ENCODE results near the gene PTGES3L.

PTGES3L gene

DNA sequence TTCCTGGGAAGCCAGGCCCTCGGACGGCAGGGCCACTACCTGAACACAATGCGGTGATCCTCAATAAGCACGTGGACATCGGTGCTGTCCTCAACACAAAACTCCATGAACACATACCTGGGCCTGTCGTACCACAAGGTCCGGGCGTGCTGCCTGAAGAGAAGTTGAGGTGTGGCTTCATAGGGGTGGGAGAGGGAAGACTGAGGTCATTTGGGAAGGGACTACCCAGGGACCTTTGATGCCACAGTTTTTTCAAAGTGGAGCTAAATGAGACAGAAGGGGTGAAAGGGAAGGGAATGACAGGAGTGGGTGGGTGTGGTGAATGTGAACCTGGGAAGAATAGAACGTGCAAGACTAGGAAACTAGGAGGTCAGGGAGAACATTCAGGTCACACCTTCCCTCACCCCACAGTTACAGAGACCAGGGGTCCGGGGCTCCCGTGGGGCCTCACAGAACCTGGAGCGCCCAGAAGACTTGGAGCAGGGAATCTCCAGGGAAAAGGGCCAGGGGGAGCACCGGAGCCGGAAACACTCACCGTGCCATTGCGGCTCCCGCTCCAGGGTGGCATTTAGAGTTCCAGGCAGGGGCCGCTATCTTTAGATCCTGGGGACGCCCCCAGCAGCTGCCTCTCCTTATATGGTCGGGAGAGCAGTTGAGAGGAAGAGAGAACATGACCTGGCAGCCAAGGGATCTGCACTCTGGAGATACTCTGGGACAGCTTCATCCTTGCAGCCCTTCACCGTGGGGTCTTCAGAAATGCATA, at the start of gene PTGES3L:
Gene PTGES3L, minus strand, starts transcription at position 570 of the 763 bp plus-strand sequence. Its CDS starts 27 bp downstream, at position 543.
- no peak for DNase-seq

- DNase-seq = no peak
Measured at GRCh38 chr17:43028221-43028861, 48.5 kb upstream of the PTGES3L start.

DNA sequence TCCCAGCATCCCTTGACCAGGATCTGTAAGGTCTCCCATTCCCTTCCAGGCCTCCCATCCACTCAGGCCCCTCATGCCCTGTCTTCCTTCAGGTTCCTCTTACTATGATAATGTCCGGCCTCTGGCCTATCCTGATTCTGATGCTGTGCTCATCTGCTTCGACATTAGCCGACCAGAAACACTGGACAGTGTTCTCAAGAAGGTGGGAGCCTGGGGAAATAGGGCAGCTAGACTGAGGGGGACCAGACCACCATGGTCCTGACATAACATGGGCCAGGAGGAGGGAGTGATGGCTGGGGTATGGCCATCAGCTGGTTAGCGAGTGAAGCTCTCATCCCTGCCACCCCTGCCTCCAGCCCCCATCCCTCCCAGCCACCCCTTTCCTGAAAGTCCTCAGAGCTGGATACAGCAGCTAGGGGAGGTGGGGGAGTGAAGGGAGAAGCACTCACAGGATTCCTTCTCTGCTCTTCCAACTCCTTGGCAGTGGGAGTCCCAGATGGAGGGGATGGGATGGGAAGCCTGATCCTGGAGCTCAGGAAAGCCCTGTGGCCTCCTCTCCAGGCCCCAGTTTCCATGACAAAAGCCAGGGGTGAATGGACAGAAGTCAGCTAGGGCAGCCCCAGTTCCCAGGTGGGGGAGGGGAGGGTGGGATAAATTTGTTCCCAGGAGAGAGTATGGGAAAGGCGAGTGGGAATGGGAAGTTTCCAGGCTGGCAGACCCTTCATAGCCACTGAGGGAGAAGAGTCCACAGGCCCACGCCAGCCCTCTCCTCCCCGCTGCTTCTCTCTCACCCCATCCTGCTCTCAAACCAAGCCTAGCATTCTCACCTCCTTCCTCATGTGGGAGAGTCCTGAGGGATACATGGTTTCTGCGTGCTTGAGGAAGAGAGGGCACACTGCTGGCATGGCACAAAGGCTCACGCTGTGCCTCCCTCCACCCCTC, 47.5 kb upstream of the PTGES3L start:
- no peak for DNase-seq

GRCh38 chr17:43026595-43026994, 46.7 kb upstream of the PTGES3L start:
- DNase-seq = no peak

DNA sequence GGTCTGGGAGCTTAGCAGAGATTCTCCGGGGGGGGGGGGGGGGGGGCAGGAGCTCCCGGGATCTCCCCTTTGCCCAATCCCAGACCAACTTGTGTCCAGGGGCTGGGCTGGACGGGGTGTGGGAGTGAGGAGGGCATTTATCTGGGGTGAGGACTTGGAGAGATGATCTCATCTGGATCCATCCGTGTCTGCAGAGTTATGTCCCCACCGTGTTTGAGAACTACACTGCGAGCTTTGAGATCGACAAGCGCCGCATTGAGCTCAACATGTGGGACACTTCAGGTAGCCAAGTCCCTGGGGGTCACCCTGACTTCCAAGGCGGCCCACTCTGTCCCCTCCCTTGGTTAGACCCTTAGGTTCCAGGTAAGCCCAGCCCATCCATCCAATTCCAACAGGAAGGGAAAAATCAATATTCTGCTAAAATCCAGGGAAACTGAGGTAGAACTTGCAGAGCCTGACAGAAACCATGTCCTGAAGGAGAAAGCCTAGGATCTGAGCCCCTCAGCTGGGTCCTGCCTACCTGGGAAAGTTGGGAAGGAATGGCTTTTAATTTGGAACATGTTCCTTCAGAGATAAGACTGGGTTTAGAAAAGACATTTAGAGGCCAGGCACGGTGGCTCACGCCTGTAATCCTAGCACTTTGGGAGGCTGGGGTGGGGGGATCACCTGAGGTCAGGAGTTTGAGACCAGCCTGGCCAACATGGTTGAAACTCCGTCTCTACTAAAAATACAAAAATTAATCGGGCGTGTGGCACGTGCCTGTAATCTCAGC, 46.1 kb upstream of the PTGES3L start:
- DNase-seq = no peak

GRCh38 chr17:43025290-43025657, 45.4 kb upstream of the PTGES3L start:
- DNase-seq = no peak

- DNase-seq = peak; percentile 80
Measured at GRCh38 chr17:43024407-43025289, 44.8 kb upstream of the PTGES3L start, which contains the start of gene RND2. Gene RND2 (plus strand): TSS chr17:43025231. CDS start chr17:43025348, 117 bp downstream.

- DNase-seq = peak; percentile 39
Measured at GRCh38 chr17:43021741-43022512, 42.0 kb upstream of the PTGES3L start, which contains the start of gene VAT1. Gene VAT1 (minus strand): TSS chr17:43022385. CDS start chr17:43022322, 63 bp downstream.

DNA sequence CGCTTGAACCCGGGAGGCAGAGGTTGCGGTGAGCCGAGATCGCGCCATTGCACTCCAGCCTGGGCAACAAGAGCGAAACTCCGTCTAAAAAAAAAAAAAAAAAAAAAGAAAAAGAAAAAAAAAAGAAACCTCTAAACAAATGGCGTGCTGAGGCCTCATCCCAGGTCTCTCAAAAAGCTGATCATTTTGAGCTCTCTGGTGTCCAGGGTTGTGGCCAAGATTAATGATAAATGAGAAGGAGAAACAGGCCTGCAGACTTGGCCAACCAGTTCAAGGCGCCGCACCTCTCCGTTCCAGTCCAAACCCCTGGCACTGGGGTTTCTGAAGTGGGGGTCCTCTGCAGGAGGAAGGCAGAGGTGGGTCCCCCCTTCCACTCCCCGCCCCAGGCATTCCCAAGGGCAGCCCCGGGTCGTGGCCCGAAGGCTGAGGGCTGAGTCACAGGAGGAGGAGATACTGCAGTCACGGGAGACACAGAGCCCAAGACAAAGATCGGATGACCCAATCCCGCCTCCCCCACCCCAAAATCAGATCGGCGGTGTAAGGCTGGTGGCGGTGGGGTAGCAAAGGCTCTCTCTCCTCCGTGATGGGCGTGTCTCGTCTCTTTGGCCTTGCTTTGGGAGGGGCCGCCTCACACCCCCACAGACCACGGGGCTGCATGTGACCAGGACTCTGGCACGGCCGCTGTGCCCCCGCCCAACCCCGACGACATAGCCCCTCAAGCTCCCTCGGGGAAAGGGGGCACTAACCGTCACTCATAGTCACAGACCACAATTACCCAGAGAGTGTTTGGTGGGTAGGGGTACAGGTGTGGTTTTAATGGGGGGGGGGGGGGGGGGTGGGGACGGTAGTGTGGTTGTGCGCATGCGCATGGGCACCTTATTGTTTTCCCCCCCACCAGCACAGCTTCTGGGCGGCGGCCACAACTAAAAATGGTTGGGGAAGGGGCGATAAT, 41.2 kb upstream of the PTGES3L start:
- DNase-seq = no peak

- no peak for DNase-seq
Measured at GRCh38 chr17:43020030-43020621, 40.2 kb upstream of the PTGES3L start.

DNA sequence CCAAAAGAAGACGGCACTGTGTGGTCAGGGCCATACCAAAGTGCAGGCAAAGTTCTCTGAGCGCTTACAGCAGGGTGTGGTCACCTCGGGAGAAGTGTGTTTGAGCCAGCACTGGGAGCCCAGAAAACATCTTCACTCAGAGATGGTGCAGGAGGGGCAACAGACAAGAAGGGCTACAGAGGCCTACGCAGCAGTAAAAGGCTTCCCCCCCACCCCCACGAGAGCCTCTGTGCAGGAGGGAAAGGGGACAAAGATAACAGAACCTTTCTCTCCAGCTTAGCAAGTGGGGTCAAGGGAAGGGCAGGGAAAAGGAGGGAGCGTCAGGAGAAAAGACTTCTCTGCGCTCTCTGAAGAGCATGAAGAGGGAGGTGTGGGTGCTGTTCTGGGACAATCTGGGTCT, 39.5 kb upstream of the PTGES3L start:
- no peak for DNase-seq

DNA sequence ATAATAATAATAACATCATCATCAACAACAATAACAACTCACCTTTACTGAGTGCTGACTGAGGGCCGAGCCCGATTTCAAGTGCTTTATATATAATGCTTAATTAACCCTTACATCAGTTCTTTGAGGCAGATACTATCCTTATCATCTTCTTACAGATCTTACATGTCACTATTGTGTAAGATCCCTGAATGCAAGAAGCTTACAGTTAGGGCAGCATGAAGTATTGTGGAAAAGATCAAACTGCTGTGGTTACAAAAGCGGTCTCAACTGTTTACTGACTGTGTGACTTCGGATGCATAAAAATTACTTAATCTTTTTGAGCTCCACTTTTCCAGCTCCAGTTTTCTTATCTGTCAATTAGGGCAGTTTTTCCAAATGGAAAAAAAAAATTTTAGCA, 39.1 kb upstream of the PTGES3L start:
- DNase-seq = no peak

DNA sequence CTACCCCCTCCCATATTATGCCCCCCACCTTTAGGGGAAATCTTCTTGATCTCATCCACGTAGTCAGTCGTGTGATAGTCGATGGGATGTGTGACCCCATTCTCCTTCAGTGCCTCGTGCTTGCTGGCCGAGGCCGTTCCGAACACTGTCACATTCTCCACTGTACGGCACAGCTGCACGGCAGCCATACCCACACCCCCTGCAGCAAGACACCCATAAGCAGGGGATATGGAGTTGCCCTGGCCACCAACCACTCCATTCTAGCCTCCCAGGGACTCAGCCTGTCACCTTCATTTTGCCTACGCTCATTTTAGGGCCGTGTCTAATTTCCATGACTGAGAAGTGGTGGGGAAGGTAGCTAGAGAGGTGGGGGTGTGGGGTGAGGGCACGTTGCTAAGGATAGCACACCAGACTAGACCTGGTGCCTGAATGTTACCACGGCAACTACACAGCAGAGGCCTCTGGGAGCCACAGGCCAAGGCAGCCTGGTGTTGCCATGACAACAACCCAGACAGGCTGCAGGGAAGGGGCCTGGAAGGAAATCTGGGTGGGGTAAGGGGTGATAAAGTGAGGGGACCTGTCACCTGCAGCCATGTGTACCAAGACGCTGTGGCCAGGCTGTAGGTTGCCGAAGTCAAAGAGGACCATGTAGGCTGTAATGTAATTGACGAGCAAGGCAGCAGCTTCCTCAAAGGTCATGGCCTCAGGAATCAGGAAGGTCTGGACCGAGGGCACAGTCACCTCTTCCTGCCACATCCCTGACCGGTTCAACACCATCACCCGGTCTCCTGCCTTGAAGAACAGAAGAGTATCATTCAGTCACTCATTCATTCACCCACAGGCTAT, 38.4 kb upstream of the PTGES3L start:
- no peak for DNase-seq

- no peak for DNase-seq
Measured at GRCh38 chr17:43016216-43016615, 36.3 kb upstream of the PTGES3L start.

DNA sequence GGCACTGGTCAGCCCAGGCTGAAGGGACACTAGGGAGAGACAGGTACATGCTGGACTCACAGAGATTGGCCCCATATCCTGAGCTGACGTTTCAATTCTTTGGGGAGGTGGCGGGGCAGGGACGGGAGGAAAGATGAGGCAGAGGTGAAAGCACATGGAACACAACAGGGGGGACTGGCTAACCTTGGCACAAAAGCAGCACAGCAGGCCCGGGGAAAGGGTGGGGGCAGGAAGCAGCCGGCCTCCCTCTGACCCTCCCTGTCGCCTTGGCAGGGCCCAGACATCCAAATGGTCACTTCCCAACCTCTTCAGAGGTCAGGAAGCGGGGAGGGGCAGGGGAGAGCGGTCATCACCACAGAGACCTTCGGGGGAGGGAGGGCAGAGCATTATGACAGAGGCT, 35.7 kb upstream of the PTGES3L start:
- DNase-seq = no peak

- no peak for DNase-seq
Measured at GRCh38 chr17:43014649-43015542, 35.0 kb upstream of the PTGES3L start.

Measured in NCI-H1048 (cell line).